Measurements from ENCODE around the gene KLF15. TPM values are rescaled to one million over a fixed set of nuclear protein-coding genes. Genes with fewer than 3 reads are reported as not detected.
A peak's percentile ranks its signal among the peaks of the same experiment; 100 is the strongest.

The KLF15 gene
- total and polyA plus RNA-seq, 2 donors (not counting 1 experiment from before 2014, with no cell fraction given): 0.10 to 2.2 TPM

GRCh38 chr3:126356373-126357264 is 589 bp downstream of the KLF15 start:
- Histone ChIP-seq H3K79me2 (ENCODE audit: control insufficient read depth, insufficient read depth, low read length) (no peaks in the 10 kb centered on the region), H3K4me1 (ENCODE audit: control insufficient read depth in 2 of 2, insufficient read depth in 2 of 2, low read length in 2 of 2) (peaks cover 20 to 21% of the 10 kb centered on the region in 2 donors), H2AFZ (ENCODE audit: insufficient read depth, low read depth, low read length, poor library complexity, severe bottlenecking) (peak overlapping the region; percentile 79), H3K4me3 (ENCODE audit: control extremely low read depth in 1 of 5, extremely low read depth in 1 of 5, insufficient read depth in 1 of 5, low read depth in 2 of 5, low read length in 4 of 5) (peak overlapping the region; percentile 5 to 84 (median 59)), H3K27ac (ENCODE audit: low read length in 2 of 2) (no peak overlapping the region), H3K36me3 (replicated peaks in 1 of 2; ENCODE audit: control extremely low read depth in 1 of 2, control insufficient read depth in 1 of 2, extremely low read depth in 1 of 2, insufficient read depth in 2 of 2, low read length in 1 of 2) (no peaks in the 10 kb centered on the region), H4K20me1 (ENCODE audit: control insufficient read depth, insufficient read depth, low read length, poor library complexity, severe bottlenecking) (no peaks in the 10 kb centered on the region), H3K27me3 (replicated peaks in 1 of 4; ENCODE audit: control extremely low read depth in 1 of 4, control insufficient read depth in 3 of 4, insufficient read depth in 4 of 4, low read length in 3 of 4) (peaks cover 0 to 54% (median 20%) of the 10 kb centered on the region in 4 experiments), H3K9ac (ENCODE audit: low read length) (peak overlapping the region; percentile 71), H3K4me2 (replicated peaks; ENCODE audit: low read depth, low read length, poor library complexity, severe bottlenecking) (peak overlapping the region; percentile 99), H3K9me3 (ENCODE audit: control extremely low read depth in 1 of 3, control insufficient read depth in 2 of 3, insufficient read depth in 1 of 3, low read length in 2 of 3) (peaks cover 0 to 10% (median 0%) of the 10 kb centered on the region in 3 donors)
- ChIA-PET POLR2A (no interaction called here), CTCF (no interaction called here)
- peaks cover 16% of the 10 kb centered on the region for H3K4me1 Mint-ChIP-seq
- intact Hi-C loops (cut with micrococcal nuclease): loop anchor here (1.0 to 5.0 kb wide), 6 partner anchors 274 to 1696 kb away; partner anchors contain the start of genes CHCHD6, PLXNA1 and SEC61A1
- H3K4me3 Mint-ChIP-seq: peak overlapping the region; percentile 91
- DNase-seq (peak; percentile 58), ATAC-seq (ENCODE audit: low read depth) (no peak)
- H3K27ac Mint-ChIP-seq: peak overlapping the region; percentile 74
- peak; percentile 93 for TF ChIP-seq EZH2 (IDR thresholded peaks at IDR 0.05; ENCODE audit: borderline replicate concordance, insufficient read depth, low read depth, low read length, poor library complexity, severe bottlenecking)
- TF ChIP-seq, protein P1, sequence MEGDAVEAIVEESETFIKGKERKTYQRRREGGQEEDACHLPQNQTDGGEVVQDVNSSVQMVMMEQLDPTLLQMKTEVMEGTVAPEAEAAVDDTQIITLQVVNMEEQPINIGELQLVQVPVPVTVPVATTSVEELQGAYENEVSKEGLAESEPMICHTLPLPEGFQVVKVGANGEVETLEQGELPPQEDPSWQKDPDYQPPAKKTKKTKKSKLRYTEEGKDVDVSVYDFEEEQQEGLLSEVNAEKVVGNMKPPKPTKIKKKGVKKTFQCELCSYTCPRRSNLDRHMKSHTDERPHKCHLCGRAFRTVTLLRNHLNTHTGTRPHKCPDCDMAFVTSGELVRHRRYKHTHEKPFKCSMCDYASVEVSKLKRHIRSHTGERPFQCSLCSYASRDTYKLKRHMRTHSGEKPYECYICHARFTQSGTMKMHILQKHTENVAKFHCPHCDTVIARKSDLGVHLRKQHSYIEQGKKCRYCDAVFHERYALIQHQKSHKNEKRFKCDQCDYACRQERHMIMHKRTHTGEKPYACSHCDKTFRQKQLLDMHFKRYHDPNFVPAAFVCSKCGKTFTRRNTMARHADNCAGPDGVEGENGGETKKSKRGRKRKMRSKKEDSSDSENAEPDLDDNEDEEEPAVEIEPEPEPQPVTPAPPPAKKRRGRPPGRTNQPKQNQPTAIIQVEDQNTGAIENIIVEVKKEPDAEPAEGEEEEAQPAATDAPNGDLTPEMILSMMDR (IDR thresholded peaks at IDR 0.05): no peak
- whole genome bisulfite sequencing (ENCODE audit: insufficient coverage): 1% methylated on average over 88 of the region's 100 CpGs
- no peaks in the 10 kb centered on the region for H3K9me3 Mint-ChIP-seq (ENCODE audit: insufficient read depth)
- peaks cover 45% of the 10 kb centered on the region for H3K27me3 Mint-ChIP-seq

Measured in B cell (primary cell).